IMR-90 (cell line): Measurements from ENCODE around the gene TDRD7. TPM values are rescaled to one million over a fixed set of nuclear protein-coding genes. Genes with fewer than 3 reads are reported as not detected.
A peak's percentile ranks its signal among the peaks of the same experiment; 100 is the strongest.

ENCODE experiments used
- ATAC-seq: fragments of 200-7000 bp; cut with Tn5 transposase; 2 replicates; pipeline ENCODE4 v1.9.1; 2020; ENCODE audit warnings: low read depth, mild to moderate bottlenecking, moderate library complexity
- BruUV-seq: library from RNA; stranded (reverse); fragments of 400-500 nt; replicated peaks from 2 replicates; lab custom pipeline; 2021; lab: Mats Ljungman, UMichigan
- CTCF ChIA-PET: fragments of 300-600 bp; formaldehyde crosslinking; extraction: SDS; loops from one replicate; lab custom pipeline; 2021; ENCODE audit warnings: antibody characterized with exemption; lab: Yijun Ruan, JAX
- POLR2A ChIA-PET: fragments of 300-600 bp; sonication (Branson Sonifier 250); formaldehyde crosslinking; loops from one replicate; lab custom pipeline; 2022; ENCODE audit warnings: antibody characterized with exemption; ENCODE audit not compliant: unreplicated experiment; lab: Charles Lee
- DNase-seq: peaks from one replicate; pipeline ENCODE4 v3.0.0; 2013
- H2AFZ ChIP-seq: replicated peaks from 2 replicates; pipeline ENCODE3; 2013; ENCODE audit warnings: low read length, mild to moderate bottlenecking; ENCODE audit not compliant: poor library complexity
- H2AK5ac ChIP-seq: 2 replicates; pipeline ENCODE4 v1.6.1; 2013; ENCODE audit warnings: low read depth, low read length, inconsistent platforms
- H2AK9ac ChIP-seq: replicated peaks from 2 replicates; pipeline ENCODE3; 2013; ENCODE audit warnings: mild to moderate bottlenecking, low read depth, low read length, moderate library complexity; ENCODE audit not compliant: poor library complexity
- H2BK120ac ChIP-seq: 2 replicates; pipeline ENCODE4 v1.6.1; 2013; ENCODE audit warnings: low read depth, low read length, inconsistent platforms
- H2BK15ac ChIP-seq: 3 replicates; pipeline ENCODE4 v1.6.1; 2013; ENCODE audit warnings: low read depth, low read length, inconsistent platforms
- H2BK20ac ChIP-seq: 2 replicates; pipeline ENCODE4 v1.6.1; 2013; ENCODE audit warnings: low read depth, mild to moderate bottlenecking, inconsistent platforms, low read length, moderate library complexity
- H2BK5ac ChIP-seq: 2 replicates; pipeline ENCODE4 v1.6.1; 2013; ENCODE audit warnings: mild to moderate bottlenecking, low read depth, low read length, inconsistent platforms; ENCODE audit not compliant: poor library complexity, severe bottlenecking
- H3K14ac ChIP-seq: replicated peaks from 2 replicates; pipeline ENCODE4 v1.6.1; 2013; ENCODE audit warnings: low read depth, low read length, inconsistent platforms
- H3K18ac ChIP-seq: 2 replicates; pipeline ENCODE4 v1.6.1; 2013; ENCODE audit warnings: low read depth, low read length, control low read depth
- H3K23ac ChIP-seq: 2 replicates; pipeline ENCODE4 v1.6.1; 2013; ENCODE audit warnings: low read depth, low read length, inconsistent platforms
- H3K27ac ChIP-seq: 2 replicates; pipeline ENCODE4 v1.5.1; 2013; ENCODE audit warnings: mild to moderate bottlenecking, control low read depth, low read length; ENCODE audit not compliant: insufficient read depth
- H3K27me3 ChIP-seq: 2 replicates; pipeline ENCODE4 v1.6.1; 2013; ENCODE audit warnings: low read length; ENCODE audit not compliant: control insufficient read depth, insufficient read depth
- H3K36me3 ChIP-seq: 2 replicates; pipeline ENCODE4 v1.6.1; 2013; ENCODE audit warnings: low read length, mixed read lengths; ENCODE audit not compliant: control insufficient read depth, insufficient read depth
- H3K4ac ChIP-seq: 2 replicates; pipeline ENCODE4 v1.6.1; 2013; ENCODE audit warnings: low read depth, low read length, inconsistent platforms
- H3K4me1 ChIP-seq: 2 replicates; pipeline ENCODE4 v1.6.1; 2013; ENCODE audit warnings: low read length, mixed read lengths; ENCODE audit not compliant: control insufficient read depth, insufficient read depth
- H3K4me2 ChIP-seq: 2 replicates; pipeline ENCODE4 v1.6.1; 2013; ENCODE audit warnings: low read depth, mild to moderate bottlenecking, control low read depth, low read length, moderate library complexity
- H3K4me3 ChIP-seq: 2 replicates; pipeline ENCODE4 v1.5.1; 2013; ENCODE audit warnings: low read depth, mild to moderate bottlenecking, control low read depth, low read length, moderate library complexity; ENCODE audit not compliant: insufficient read depth
- H3K56ac ChIP-seq: 2 replicates; pipeline ENCODE4 v1.6.1; 2013; ENCODE audit warnings: low read length, inconsistent platforms; ENCODE audit not compliant: insufficient read depth; ENCODE audit errors: extremely low read depth
- H3K79me1 ChIP-seq, 2 experiments: 2 replicates each; pipeline ENCODE4 v1.6.1; 2013; ENCODE audit warnings: low read length in 2 of 2, inconsistent platforms in 1 of 2, low read depth in 1 of 2
- H3K9ac ChIP-seq: 2 replicates; pipeline ENCODE4 v1.6.1; 2013; ENCODE audit warnings: low read depth, low read length, control low read depth
- H3K9me1 ChIP-seq: 2 replicates; pipeline ENCODE4 v1.6.1; 2013; ENCODE audit warnings: low read length, inconsistent platforms; ENCODE audit not compliant: insufficient read depth
- H3K9me3 ChIP-seq: 2 replicates; pipeline ENCODE4 v1.6.1; 2013; ENCODE audit warnings: low read length; ENCODE audit not compliant: control insufficient read depth, insufficient read depth
- H4K20me1 ChIP-seq: 2 replicates; pipeline ENCODE4 v1.6.1; 2013; ENCODE audit warnings: low read length, inconsistent platforms; ENCODE audit not compliant: insufficient read depth
- H4K5ac ChIP-seq: 2 replicates; pipeline ENCODE4 v1.6.1; 2013; ENCODE audit warnings: mild to moderate bottlenecking, low read depth, low read length, control low read depth
- H4K8ac ChIP-seq, 2 experiments: 2 replicates each; pipeline ENCODE4 v1.6.1; 2013; ENCODE audit warnings: low read depth in 2 of 2, low read length in 2 of 2, control low read depth in 1 of 2, inconsistent platforms in 1 of 2
- H4K91ac ChIP-seq: 2 replicates; pipeline ENCODE4 v1.6.1; 2013; ENCODE audit warnings: low read depth, low read length, inconsistent platforms; ENCODE audit not compliant: insufficient read depth
- MAFK ChIP-seq: IDR thresholded peaks from 2 replicates; pipeline ENCODE4 v1.6.1; 2012; ENCODE audit warnings: low read depth, low read length, improper control_type of control experiment
- MAZ ChIP-seq: IDR thresholded peaks from 2 replicates; pipeline ENCODE4 v1.6.1; 2012; ENCODE audit warnings: low read depth, mild to moderate bottlenecking, low read length, improper control_type of control experiment, moderate library complexity, borderline replicate concordance
- RFX5 ChIP-seq: IDR thresholded peaks from 2 replicates; pipeline ENCODE4 v1.8.0; 2012; ENCODE audit warnings: low read depth, mild to moderate bottlenecking, low read length, moderate library complexity
- SMC3 ChIP-seq: fragments of 150-350 bp; IDR thresholded peaks from 2 replicates; pipeline ENCODE4 v1.6.1; 2016; ENCODE audit warnings: low read depth, mild to moderate bottlenecking, antibody characterized with exemption, low read length, moderate library complexity
- WGBS, 2 experiments: methylation state at CpG; one replicate each; pipeline versions ENCODE4 v1.1.5 to v1.1.7; 2013; ENCODE audit warnings: missing lambda C conversion rate in 2 of 2; ENCODE audit not compliant: insufficient read length in 1 of 2; ENCODE audit errors: extremely low coverage in 2 of 2; 5-methylcytosine and 5-hydroxymethylcytosine counted together
- dilution Hi-C: fragments of 300-500 bp; cut with HindIII; formaldehyde crosslinking; loops from one replicate; pipeline ENCODE4 v1.14.3; 2018; ENCODE audit warnings: low sequenced_read_pairs; ENCODE audit not compliant: unreplicated experiment
- in situ Hi-C: fragments of 300-500 bp; cut with MboI; formaldehyde crosslinking; loops from 3 replicates; pipeline ENCODE4 v1.14.3; 2019; ENCODE audit warnings: low sequenced_read_pairs, inconsistent platforms, mixed read lengths
- intact Hi-C: fragments of 100-400 bp; cut with micrococcal nuclease; formaldehyde crosslinking; loops from 2 replicates; pipeline ENCODE4 v1.10.0; 2022
- polyA plus RNA-seq, 3 experiments: library from polyadenylated mRNA; depleted of rRNA; stranded (reverse); fragments of >200 nt; gene quantifications; 2 replicates each; pipeline ENCODE4 v1.2.3, GENCODE V29; 2012; ENCODE audit warnings: low replicate concordance in 1 of 3
- total RNA-seq: library from RNA; depleted of rRNA; stranded (reverse); fragments of >200 nt; gene quantifications from 2 replicates; pipeline ENCODE4 v1.2.3, GENCODE V29; 2012
- TF ChIP-seq, protein P1 (sequence below): fragments of 150-350 bp; IDR thresholded peaks from 2 replicates; pipeline ENCODE4 v1.6.1; 2017; ENCODE audit warnings: mild to moderate bottlenecking, antibody characterized with exemption, low read length, low read depth

The TDRD7 gene
- total and polyA plus RNA-seq, 2 of the 4 experiments (the other 2 are of a cell fraction): 4.4 to 9.7 TPM

DNA sequence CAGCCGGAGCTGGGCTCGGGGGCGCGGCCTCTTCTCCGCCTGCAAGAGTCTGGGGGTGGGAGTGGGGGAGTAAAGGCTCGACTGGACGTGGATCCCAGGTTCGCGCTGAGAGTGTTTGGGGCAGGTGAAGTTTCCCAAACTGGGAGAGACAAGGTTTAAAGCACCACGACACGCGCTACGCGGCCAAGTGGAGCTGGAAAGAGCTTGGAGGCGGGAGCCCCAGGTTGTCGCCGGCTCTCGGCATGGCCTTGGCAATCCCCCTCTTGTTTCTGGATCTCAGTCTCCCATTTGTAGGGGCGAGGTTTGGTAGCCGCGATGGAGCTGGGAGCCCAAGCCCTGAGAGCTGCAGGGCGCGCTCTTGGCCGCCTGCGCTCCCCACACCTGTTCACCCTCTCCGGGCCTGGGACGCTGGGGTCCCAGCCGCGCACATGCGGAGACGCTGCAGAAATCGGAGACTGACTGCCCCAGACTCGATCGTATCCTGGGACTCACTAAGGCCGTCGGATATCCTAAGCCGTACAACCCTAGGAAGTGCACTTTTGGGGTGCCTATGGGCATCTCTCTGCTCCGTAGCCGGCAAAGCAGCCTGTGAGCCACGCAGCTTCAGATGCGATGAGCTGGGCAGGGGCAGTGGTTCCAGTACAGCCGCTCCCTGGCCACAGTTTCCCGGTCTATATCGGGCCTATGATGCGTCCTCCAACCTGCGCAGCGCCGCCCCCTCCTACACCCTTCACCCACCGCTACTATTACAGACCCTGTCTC lies 90.5 kb downstream of the TDRD7 start:
- Histone ChIP-seq H3K36me3 (no peaks in the 10 kb centered on the region), H3K18ac (no peak overlapping the region), H3K9me3 (no peaks in the 10 kb centered on the region), H4K20me1 (no peaks in the 10 kb centered on the region), H2BK120ac (no peak overlapping the region; the same call in 1 of the 2 replicates), H3K27ac (no peak overlapping the region), H2BK15ac (no peak overlapping the region), H3K23ac (peak overlapping the region; percentile 43; the same call in 1 of the 2 replicates), H3K4me3 (peak overlapping the region; percentile 68), H4K91ac (no peak overlapping the region), H3K27me3 (peaks cover 23% of the 10 kb centered on the region), H3K4me1 (peaks cover 18% of the 10 kb centered on the region; the same call in 1 of the 2 replicates), H3K56ac (no peak overlapping the region), H4K8ac (no peak overlapping the region), H2AFZ (peak overlapping the region; percentile 86), H3K14ac (no peak overlapping the region), H3K9ac (no peak overlapping the region), H3K79me1 (0 out of 4 replicates have a peak, but pooled peaks cover 0 to 3% of the 10 kb centered on the region in 2 experiments), H2BK20ac (no peak overlapping the region), H3K4me2 (peak overlapping the region; percentile 83), H4K5ac (no peak overlapping the region), H2AK5ac (no peak overlapping the region; the same call in 1 of the 2 replicates), H2AK9ac (peak overlapping the region; percentile 57), H3K4ac (no peak overlapping the region), H2BK5ac (no peak overlapping the region), H3K9me1 (no peaks in the 10 kb centered on the region)
- TF ChIP-seq MAZ (no peak), SMC3 (no peak), MAFK (no peak), RFX5 (no peak)
- TF ChIP-seq, protein P1, sequence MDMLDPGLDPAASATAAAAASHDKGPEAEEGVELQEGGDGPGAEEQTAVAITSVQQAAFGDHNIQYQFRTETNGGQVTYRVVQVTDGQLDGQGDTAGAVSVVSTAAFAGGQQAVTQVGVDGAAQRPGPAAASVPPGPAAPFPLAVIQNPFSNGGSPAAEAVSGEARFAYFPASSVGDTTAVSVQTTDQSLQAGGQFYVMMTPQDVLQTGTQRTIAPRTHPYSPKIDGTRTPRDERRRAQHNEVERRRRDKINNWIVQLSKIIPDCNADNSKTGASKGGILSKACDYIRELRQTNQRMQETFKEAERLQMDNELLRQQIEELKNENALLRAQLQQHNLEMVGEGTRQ: no peak
- ATAC-seq (no peak), DNase-seq (no peak)
- ChIA-PET CTCF (interaction anchor here (0.6 to 2.6 kb wide), 6 partner anchors 14 to 801 kb away, joined by 3 to 13 read pairs (median 6); no protein-coding TSS in a partner anchor), POLR2A (no interaction called here)
- dilution Hi-C loops: no loop called here
- WGBS, 2 experiments: 6% methylated on average over 28 of the region's 49 CpGs; no CpG with 5 or more reads in 1 of the 2 experiments
- intact Hi-C loops: no loop called here
- in situ Hi-C loops: no loop called here
- BruUV-seq: no TSS peak
